ENCODE results near the gene MOSPD3.

Gene MOSPD3

DNA sequence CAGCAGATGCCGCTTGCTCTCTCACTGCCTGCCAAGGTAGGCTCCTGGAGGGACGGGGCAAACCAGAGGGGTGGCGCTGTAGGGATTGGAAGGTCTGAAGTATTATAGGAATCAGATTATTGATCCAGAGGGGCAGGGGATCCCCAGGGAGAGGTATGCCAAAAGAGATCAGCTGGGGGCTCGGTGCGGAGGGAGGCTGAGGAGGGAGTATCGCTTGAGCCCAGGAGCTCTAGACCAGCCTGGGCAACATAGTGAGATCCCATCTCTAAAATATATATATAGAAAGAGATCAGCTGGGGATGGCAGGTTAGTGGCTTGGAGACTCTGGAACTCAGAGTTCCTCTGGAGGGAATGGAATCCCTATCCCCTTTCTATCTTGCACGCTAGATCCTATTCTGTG, 17.2 kb upstream of the MOSPD3 start:
- DNase-seq, result no peak

DNA sequence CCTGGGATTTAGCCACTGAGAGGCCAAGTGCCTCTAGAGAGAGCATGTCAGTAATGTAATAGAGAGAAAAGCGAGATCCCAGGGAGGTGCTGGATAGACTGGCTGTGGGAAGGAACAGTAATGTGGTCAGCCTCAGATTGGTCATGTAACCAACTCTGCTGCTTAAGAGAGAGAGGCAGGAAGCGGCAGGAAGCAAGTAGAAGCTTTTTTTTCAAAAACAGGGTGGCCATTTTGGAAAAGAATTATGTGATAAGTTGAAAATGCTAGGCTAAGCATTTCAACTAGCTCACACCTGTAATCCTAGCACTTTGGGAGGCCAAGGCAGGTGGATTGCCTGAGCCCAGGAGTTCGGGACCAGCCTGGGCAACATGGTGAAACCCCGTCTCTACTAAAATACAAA, 13.9 kb upstream of the MOSPD3 start:
- no peak for DNase-seq

DNA sequence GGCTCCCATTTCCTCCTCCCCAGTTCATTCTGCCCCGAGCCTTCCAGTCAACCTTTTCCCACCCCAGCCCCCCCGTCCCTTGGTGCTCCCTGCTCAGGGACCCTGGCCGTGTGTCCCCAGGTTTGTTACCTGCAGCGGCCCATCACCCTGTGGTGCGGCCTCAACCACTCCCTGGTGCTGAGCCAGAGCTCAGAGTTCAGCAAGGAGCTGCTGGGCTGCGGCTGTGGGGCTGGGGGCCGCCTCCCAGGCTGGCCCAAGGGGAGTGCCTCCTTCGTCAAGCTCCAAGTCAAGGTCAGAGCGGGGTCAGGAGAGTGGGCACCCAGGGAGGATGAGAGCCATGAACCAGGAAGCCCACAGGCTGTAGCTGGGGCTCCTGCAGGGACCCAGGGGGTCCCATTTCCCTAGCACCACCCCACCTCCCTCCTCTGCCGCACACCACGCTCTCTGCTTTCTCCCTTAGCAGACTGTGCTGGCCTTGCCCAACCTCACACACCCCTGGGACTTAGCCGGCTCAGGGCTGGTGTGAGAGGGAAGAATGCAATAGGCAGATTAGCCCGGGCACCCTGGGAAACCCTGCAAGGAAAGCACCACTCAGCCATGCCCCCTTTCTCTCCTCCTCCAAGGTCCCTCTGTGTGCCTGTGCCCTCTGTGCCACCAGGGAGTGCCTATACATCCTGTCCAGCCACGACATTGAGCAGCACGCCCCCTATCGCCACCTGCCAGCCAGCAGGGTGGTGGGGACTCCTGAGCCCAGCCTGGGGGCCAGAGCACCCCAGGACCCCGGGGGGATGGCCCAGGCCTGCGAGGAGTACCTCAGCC, 12.2 kb upstream of the MOSPD3 start:
- no peak for DNase-seq

DNA sequence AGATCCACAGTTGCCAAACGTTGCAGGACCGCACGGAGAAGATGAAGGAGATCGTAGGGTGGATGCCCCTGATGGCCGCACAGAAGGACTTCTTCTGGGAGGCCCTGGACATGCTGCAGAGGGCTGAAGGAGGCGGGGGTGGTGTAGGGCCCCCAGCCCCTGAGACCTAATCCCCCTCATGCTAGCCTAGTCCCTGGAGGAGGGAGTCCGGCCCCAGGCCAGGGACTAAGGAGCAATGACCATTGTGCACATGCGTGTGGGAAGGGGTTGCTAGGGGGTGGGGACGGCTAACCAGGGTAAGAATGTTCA, 11.7 kb upstream of the MOSPD3 start:
- DNase-seq, result no peak

DNA sequence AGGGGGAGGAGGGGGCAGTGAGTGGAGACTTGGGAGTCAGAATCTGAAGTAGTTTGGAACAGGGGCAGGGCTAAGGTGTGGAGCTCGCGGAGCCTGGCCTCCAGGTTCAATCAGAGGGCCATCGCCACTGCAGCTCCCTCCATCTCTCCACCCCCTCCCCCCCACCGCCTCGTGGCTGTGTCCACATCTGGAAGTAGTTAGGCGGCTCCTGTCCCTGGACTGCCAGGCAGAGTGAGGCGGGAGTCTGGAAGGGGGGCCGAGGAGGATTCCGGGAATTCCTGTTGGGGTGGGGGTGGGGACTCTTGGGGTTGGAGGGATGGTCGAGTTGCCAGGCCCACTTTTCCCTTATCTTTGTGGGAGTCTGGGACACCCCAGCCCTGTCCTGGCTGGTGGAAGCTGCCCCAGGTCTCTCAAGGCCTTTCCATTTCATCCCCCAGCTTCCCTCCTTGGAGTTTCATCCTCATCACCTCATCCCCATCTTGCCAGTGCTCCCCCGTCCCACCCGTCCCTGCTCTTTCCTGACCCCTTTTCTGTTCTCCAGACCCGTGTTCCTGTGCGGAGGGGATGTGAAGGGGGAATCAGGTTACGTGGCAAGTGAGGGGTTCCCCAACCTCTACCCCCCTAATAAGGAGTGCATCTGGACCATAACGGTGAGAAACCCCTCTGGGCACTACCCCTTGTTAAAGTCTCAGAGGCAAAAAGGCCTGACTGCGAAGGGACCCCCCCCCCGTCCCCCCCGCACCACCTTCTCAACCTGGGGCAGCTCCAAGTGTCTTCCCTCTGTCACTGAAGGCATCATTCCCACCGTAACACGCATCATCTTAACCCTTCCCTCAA, 9.2 kb upstream of the MOSPD3 start:
- no peak for DNase-seq

DNA sequence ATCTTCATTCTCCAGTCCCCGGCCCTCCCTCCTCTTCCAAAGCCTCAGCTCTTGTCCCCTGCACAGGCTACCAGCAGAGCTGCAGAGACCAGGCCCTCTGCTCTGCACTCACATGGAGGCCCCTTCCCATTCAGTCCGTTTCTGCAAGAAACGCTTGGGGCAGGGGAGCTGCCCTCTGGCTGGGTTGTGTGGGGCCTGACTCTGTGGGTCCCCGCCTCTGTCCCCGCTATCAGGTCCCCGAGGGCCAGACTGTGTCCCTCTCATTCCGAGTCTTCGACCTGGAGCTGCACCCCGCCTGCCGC, 8.7 kb upstream of the MOSPD3 start:
- DNase-seq, result no peak

DNA sequence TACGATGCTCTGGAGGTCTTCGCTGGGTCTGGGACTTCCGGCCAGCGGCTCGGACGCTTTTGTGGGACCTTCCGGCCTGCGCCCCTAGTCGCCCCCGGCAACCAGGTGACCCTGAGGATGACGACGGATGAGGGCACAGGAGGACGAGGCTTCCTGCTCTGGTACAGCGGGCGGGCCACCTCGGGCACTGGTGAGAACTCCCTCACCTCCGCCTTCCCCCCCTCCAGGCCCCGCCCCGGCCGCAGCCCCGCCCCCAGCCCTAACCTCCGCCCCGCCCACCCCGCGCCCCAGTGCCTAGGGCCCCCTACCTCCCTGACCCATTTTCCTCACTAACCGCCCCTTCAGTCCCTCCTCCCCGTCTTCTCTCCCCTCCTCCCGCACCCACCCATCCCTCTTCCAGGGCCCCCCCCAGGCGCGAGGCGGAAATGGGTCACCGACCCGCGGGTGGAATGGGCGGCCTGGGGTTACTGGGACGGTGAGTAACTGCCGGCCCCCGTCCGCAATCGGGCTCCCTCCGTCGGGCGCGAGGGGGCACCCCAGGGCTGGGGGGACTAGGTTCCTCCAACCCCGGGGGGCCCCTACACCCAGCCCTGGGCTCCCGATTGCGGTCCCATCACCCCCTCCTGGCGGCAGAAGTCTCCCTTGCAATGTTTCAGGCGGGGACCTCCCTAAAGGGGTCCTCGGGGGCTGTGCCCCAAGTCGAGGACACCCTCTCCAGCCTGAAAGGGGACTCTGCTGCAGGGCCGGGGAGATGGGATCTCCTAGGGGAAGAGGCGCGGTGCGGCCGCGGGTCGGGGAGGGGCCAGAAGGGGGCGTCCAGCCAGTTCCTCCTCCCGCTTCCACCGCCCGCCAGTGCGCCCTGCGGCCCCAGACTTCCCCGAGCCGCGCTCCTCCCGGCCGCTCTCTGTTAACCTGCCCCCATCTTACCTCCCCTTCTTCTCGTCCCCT, 8.0 kb upstream of the MOSPD3 start:
- DNase-seq, result peak; percentile 70 to 77

DNA sequence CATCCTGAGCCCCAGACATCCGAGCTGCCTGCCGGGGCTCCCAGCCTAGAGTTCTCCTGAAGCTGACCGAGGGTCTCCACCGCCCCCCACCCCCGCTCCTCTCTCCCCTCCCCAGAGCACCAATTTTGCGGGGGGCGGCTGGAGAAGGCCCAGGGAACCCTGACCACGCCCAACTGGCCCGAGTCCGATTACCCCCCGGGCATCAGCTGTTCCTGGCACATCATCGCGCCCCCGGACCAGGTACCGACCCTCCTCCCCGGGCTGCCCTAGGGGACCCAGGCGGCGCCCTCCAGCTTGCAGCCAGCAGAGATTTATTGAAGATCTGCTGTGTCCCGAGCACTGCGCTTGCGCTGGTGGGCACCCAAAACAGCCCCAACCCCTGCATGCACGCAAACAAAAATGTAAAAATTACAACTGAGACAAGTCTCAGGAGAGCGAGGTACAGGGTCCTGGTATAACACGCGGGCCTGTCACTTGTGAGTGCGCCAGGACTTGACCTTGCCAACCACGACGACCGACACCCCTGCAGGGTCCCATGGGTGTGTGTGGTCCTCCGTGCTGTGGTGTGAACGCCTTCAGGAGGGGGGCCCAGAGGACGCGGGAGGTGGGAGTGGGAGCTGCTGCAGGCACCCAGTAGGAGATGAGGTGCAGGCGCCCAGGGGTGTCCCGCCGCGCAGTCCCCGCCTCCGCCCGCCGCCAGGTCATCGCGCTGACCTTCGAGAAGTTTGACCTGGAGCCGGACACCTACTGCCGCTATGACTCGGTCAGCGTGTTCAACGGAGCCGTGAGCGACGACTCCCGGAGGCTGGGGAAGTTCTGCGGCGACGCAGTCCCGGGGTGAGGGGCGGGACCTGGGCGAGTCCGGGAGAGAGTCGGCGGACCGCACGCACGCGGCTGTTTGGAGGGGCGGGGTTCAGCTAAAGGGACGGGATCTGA, 7.1 kb upstream of the MOSPD3 start:
- peak; percentile 51 to 70 for DNase-seq

DNA sequence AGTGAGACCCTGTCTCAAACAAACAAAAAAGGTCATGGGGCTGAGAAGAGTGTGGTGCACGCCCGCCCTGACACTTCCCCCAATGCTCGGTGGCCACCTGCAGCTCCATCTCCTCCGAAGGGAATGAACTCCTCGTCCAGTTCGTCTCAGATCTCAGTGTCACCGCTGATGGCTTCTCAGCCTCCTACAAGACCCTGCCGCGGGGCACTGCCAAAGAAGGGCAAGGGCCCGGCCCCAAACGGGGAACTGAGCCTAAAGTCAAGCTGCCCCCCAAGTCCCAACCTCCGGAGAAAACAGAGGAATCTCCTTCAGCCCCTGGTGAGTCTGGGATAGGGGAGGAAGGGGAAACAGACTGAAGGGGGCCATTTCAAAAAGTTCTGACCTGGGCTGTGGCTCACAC, 6.0 kb upstream of the MOSPD3 start:
- DNase-seq, result no peak

DNA sequence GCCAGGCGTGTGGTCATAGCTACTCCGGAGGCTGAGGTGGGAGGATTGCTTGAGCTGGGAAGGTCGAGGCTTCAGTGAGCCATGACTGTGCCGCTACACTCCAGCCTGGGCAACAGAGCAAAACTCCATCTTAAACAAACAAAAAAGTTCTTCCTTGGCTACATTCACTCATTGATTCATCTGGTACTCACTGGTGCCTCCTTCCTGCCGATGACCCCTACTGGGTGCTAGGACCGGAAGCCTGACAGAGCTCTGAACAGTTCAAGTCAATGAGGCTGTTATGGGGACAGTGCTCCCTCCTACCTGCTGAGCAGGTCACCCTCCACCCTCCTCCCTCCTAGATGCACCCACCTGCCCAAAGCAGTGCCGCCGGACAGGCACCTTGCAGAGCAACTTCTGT, 5.2 kb upstream of the MOSPD3 start:
- no peak for DNase-seq

DNA sequence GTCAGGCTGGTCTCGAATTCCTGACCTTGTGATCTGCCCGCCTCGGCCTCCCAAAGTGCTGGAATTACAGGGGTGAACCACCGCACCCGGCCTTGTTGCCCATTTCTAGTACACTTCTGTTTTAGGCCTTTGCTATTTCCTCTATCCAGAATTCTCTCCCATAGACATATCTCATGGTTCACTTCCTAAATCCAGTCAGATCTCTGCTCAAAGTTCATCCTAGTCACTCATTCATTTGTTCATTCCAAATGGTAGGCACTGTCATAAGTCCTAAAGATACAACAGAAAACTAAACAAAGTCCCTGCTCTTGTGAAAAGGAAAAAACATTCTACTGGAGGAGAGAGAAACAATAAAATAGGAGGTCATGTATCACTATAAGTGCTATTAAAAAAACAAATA, 2.4 kb upstream of the MOSPD3 start:
- DNase-seq, result peak; percentile 49 to 50

DNA sequence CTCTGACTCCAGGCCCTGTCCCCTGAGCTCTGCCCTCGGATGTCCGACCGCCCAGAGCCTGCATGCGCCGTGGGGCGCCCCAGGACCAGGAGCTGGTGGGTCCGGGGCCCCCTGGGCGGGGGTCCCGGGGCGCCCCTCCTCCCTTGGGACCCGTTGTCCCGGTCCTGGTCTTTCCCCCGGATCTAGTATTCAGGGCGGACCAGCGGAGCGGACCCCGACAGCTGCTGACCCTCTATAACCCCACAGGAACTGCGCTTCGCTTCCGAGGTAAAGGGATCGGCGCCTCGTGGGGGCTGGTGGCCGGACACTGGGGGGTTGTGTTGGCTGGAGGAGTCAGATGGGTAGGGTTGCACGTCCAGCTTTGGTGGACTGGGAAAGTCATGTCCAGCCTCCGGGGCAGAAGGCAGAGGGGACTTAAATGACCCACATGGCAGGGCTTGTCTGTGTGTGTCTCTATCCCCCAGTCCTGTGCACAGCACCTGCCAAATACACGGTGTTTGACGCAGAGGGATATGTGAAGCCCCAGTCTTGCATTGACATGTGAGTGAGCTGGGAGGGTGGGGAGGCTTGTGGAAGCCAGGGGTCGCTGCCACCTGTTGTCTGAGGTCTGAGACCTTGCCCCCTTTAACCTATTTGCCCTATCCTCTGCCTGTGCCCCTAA, 520 bp downstream of the MOSPD3 start:
- DNase-seq, result no peak

DNA sequence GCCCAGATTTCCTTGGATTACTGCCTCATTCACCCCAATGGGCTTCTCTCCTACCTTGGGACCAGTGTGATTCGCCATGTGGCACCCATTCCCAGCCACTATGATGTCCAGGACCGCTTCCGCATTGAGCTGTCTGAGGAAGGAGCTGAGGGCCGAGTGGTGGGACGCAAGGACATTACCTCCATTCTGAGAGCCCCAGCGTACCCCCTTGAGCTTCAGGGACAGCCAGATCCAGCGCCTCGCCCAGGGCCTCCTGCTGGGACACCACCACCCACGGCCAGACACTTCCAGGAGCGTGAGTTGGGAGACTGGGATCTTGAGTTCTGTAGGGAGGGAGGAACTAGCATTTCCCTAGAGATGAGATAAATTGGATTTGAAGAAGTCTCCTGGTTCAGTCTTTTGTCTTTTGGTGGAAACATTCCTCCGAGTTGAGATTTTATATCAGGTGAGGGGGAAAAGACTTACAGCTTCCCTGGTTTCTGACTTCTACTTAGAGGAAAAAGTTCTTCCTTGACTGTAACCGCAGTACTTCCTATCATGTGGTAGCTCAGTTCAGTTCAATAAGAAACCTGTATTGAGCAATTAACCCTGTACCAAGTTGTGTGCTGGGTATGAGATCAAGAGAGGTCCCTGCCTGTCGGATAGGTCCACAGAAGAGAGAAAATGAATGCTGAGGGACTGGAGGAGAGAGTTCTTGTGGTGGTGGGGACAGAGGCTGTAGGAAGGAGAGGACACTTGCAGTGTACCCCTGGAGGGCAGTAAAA, 1.3 kb downstream of the MOSPD3 start:
- DNase-seq, result peak; percentile 5 to 58

DNA sequence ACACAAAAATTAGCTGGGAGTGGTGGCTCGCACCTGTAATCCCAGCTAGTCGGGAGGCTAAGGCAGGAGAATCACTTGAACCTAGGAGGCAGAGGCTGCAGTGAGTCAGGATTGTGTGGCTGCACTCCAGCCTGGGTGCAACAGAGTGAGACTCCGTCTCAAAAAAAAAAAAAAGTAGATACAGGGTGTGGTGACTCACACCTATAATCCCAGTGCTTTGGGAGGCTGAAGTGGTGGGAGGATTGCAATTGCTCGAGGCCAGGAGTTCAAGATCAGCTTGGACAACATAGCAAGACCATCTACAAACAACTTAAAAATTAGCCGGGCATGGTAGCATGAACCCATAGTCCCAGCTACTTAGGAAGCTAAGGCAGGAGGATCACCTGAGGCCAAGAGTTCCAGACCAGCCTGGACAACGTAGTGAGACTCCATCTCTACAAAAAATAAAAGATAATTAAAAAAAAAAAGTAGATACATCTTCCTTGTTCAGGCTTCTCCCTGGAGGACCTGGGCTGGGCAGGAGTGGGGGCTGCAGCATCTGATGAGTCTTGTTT, 2.0 kb downstream of the MOSPD3 start:
- no peak for DNase-seq

DNA sequence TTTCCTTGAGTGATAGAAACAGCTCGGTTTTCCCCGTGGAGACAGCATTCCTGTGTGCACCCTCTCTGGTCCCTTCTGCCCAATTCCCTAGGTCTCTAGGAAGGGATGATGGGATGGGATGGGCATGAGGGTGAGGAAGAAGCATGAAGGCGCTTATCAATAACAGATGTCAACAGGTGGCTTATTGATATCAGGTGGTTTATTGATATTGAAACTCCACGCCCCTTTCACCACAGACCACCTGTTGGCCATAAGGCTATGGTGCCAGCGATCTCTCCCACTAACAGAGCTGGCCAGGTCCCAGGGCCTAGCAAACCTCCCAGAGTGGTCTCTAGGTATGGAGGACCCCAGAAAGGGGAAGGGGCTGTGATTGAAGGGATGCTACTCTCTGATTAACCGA, 7.9 kb downstream of the MOSPD3 start:
- no peak for DNase-seq

DNA sequence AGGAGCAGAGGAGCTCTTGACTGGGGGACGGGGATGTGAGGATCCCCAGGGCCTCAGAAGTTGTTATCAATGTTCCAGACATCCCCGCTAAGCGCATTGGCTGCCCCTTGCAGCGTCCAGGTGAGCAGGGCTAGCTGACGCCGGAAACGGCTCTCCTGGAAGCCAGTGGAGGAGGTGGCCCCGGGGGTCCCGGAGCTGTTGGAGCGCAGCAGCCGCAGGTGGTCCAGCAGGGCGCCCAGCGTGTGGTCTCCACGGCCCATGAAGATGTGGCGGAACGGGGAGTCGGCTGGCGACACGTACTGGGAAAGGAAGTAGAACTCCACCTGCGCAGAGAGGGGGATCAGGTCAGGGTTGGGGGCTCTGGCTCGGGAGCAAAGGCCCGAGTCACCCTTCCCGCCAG, 8.5 kb downstream of the MOSPD3 start:
- DNase-seq, result no peak

DNA sequence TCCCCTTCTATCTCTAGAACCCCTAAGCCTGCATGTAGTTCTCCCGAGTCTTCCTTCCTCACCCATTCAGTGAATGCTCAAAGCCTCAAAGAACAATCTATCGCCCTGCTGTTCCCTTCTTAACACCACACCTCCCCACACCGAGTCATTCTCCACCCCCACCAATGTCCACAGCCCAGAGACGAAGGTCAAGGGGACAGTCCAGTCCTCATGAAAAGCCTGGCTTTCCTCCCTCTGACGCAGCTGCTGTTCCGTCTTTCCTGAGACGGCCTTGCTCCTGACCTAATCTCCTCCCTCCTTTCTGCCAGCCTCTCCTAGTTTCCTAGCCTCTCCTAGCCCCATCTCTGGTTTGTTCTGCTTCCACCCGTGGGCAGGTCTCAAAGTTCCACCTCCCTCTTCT, 9.2 kb downstream of the MOSPD3 start:
- DNase-seq, result no peak

DNA sequence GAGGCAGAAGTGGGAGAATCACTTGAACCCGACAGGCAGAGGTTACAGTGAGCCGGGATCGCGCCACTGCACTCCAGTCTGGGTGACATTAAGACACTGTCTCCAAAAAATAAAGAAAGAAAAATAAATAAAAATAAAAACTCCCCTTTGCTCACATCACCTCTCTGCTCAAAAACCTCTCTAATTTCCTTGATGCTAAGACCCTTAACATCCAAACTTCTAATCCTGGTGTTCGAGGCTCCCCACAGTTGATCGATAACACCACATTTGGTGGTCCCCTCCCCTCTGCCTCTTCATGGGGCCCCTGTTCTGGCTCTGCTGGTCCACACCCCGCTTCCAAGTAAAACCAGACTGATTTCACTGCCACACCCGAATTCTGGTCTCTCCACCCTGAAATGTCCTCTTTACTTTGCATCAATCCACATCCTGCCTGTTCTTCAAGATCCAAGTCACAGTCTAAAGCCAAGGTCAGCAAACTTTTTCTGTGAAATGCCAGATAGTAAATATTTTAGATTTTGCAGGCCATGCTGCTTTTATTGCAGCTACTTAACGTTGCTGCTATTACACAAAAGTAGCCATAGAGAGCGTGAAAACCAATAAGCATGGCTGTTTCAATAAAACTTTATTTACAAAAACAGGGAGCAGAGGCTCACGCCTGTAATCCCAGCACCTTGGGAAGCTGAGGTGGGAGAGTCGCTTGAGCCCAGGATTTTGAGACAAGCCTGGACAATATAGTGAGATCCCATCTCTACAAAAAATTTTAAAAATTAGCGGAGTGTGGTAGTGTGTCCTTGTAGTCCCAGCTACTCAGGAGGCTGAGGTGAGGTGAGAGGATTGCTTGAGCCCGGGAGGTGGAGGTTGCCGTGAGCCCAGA, 11.8 kb downstream of the MOSPD3 start:
- DNase-seq, result peak in 1 of 2 donors; percentile 15

DNA sequence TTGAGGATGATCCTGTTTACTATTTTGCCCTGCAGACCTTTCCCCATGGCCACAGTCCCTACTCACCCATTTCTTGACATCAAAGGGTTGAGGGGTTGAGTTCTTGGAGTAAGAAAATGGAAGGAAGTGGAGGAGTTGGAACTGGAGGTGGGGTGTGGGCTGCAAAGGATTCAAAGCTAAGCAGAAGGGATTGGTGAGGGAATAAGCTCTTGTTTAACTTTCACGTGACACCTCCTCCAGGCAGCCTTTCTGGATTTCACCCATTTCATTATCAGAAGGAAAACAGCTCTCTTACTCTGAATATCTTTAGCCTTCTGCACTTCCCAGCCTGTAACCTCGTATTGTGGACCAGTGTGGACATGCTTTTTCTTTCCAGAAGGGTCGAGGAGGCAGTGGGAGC, 13.7 kb downstream of the MOSPD3 start:
- DNase-seq, result no peak
